Activated naive CD4-positive, alpha-beta T cell treated with anti-CD3 and anti-CD28 coated beads, Interleukin-2, amount 50 U/mL, for 24 hours (primary cell): ENCODE results near the gene ARMH4.

Source experiments
- H3K27ac Mint-ChIP-seq: one replicate; pipeline ENCODE4 v1.8.0; 2021; ENCODE audit warnings: mild to moderate bottlenecking, mixed read lengths
- H3K27me3 Mint-ChIP-seq: one replicate; pipeline ENCODE4 v1.8.0; 2021; ENCODE audit warnings: mixed read lengths
- H3K36me3 Mint-ChIP-seq: one replicate; pipeline ENCODE4 v1.8.0; 2021; ENCODE audit warnings: mixed read lengths
- H3K4me1 Mint-ChIP-seq: one replicate; pipeline ENCODE4 v1.8.0; 2021; ENCODE audit warnings: mixed read lengths
- H3K4me3 Mint-ChIP-seq: one replicate; pipeline ENCODE4 v1.8.0; 2021; ENCODE audit warnings: mild to moderate bottlenecking, mixed read lengths
- H3K9me3 Mint-ChIP-seq: one replicate; pipeline ENCODE4 v1.8.0; 2021; ENCODE audit warnings: mixed read lengths

The ARMH4 gene

GRCh38 chr14:58091883-58092630 is 60.0 kb downstream of the ARMH4 start:
- Mint-ChIP-seq H3K4me1 (no peaks in the 10 kb centered on the region), H3K4me3 (no peak overlapping the region), H3K9me3 (no peaks in the 10 kb centered on the region), H3K36me3 (no peaks in the 10 kb centered on the region), H3K27ac (no peak overlapping the region), H3K27me3 (peaks cover 6% of the 10 kb centered on the region)

GRCh38 chr14:58089612-58090011 is 62.4 kb downstream of the ARMH4 start:
- no peaks in the 10 kb centered on the region for H3K9me3 Mint-ChIP-seq
- no peak overlapping the region for H3K4me3 Mint-ChIP-seq
- H3K27ac Mint-ChIP-seq = no peak overlapping the region
- peaks cover 14% of the 10 kb centered on the region for H3K27me3 Mint-ChIP-seq
- no peaks in the 10 kb centered on the region for H3K4me1 Mint-ChIP-seq
- no peaks in the 10 kb centered on the region for H3K36me3 Mint-ChIP-seq

- Mint-ChIP-seq H3K4me1 (no peaks in the 10 kb centered on the region), H3K4me3 (no peak overlapping the region), H3K27me3 (peaks cover 19% of the 10 kb centered on the region), H3K27ac (no peak overlapping the region), H3K36me3 (no peaks in the 10 kb centered on the region), H3K9me3 (no peaks in the 10 kb centered on the region)
Measured at GRCh38 chr14:58088961-58089360, 63.1 kb downstream of the ARMH4 start.

GRCh38 chr14:58085877-58086276 is 66.1 kb downstream of the ARMH4 start:
- no peaks in the 10 kb centered on the region for H3K9me3 Mint-ChIP-seq
- no peak overlapping the region for H3K4me3 Mint-ChIP-seq
- H3K27me3 Mint-ChIP-seq = peaks cover 18% of the 10 kb centered on the region
- no peaks in the 10 kb centered on the region for H3K4me1 Mint-ChIP-seq
- no peaks in the 10 kb centered on the region for H3K36me3 Mint-ChIP-seq
- no peak overlapping the region for H3K27ac Mint-ChIP-seq

DNA sequence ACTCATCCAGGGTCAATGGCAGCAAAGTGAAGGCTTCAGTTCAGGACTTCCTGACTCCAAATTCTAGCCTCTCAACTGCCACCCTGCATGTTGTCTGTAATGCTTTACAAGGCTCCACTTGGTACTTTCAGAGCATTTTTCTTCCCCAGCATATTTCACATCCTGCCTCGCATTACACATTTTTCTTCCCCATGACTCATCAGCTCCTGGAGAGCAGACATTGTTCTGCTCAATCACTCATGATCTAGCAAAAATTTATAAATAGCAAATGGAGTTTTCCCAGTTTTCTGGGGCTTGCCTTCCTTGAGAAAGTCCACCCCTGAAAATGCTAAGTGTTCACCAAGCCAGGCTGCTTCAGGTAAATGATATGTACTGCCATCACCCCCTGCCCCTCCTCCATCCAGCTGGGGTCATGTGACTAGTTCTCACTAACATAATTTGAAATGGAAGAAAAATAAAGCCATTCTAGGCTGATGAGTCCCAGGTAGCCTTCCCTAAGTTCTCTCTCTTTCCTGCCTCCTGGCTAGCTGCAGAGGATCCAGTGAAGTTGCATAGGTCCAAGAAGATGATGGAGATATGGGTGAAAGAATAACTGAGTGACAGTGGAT is 69.4 kb downstream of the ARMH4 start:
- Mint-ChIP-seq H3K36me3 (no peaks in the 10 kb centered on the region), H3K27me3 (peaks cover 22% of the 10 kb centered on the region), H3K27ac (no peak overlapping the region), H3K4me3 (no peak overlapping the region), H3K9me3 (no peaks in the 10 kb centered on the region), H3K4me1 (no peaks in the 10 kb centered on the region)

DNA sequence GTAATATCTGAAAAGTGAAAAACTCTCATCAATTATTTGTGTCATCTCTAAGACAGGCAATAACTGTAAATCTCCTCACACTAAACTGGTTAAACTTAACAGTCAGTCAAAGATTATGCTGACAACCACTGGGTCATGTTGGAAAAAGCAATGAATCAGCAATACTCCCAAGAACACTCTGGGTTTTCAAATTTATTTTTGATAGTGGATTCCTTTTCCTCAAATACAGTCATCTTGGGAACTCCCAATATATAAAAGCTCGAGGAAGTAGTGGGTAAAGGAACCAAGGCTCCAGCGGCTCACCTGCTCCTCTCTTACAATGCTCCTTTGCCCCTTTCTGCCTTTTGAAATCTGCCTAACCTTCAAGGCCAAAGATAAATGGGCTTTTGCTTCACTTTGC is 70.0 kb downstream of the ARMH4 start:
- Mint-ChIP-seq H3K27ac (no peak overlapping the region), H3K4me3 (no peak overlapping the region), H3K27me3 (peaks cover 18% of the 10 kb centered on the region), H3K4me1 (no peaks in the 10 kb centered on the region), H3K9me3 (no peaks in the 10 kb centered on the region), H3K36me3 (no peaks in the 10 kb centered on the region)

DNA sequence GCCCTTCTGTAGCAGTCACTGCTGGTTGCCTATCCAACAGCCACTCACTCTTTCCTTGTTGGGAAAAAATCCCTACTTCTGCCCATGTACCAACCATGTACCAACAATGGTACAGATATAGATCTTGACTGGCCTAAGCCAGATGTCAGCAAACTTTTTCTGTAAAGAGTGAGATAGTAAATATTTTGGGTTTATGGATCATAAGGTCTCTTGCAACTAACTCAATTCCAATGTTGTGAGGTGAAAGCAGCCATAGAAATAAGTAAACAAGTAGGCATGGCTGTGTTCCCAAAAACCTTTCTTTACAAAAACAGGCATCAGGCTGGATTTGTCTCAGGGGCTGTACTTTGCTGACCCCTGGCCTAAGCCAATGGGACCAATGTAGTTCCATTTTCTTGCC is 73.5 kb downstream of the ARMH4 start:
- H3K9me3 Mint-ChIP-seq = no peaks in the 10 kb centered on the region
- H3K27me3 Mint-ChIP-seq = peaks cover 9% of the 10 kb centered on the region
- H3K36me3 Mint-ChIP-seq = no peaks in the 10 kb centered on the region
- no peak overlapping the region for H3K4me3 Mint-ChIP-seq
- no peaks in the 10 kb centered on the region for H3K4me1 Mint-ChIP-seq
- no peak overlapping the region for H3K27ac Mint-ChIP-seq

DNA sequence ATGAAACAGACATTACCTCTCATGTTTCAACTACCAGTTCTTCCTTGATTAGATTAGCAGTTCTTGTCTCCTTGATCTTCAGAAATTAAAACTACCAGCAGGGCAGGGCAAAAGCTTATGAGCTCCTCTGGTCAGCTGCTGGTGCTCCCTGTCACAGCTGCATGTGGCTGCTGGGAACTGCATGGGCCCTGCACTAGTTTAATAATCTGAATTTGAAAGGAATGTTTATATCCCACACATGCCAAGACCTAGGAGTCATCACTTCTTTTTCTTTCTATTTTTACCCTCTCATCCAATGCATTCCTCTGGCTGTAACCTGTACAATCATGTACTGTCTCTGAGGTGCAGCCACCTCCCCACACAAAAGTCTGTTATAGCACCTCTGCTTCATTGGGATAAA is 73.9 kb downstream of the ARMH4 start:
- Mint-ChIP-seq H3K4me1 (no peaks in the 10 kb centered on the region), H3K27me3 (peaks cover 12% of the 10 kb centered on the region), H3K36me3 (no peaks in the 10 kb centered on the region), H3K9me3 (no peaks in the 10 kb centered on the region), H3K4me3 (no peak overlapping the region), H3K27ac (no peak overlapping the region)

DNA sequence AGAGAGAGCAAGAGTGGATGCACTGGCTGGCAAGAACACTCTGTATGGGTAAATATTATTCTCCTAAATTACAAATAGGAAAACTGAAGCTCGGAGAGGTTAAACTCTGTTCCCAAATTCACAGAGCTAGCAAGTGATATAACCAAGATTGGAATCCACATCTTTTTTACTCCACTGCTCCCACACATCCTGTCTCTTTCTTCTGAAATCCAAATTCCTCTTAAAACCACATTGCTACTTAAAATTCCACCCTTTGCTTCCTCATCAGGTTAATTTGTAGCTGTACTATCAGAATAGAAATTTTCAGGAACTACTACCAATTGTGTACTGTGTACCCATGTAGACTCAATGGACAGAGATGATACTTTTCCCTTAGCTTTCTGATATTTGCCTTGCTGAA is 74.4 kb downstream of the ARMH4 start:
- Mint-ChIP-seq H3K4me1 (no peaks in the 10 kb centered on the region), H3K9me3 (no peaks in the 10 kb centered on the region), H3K27me3 (peaks cover 12% of the 10 kb centered on the region), H3K27ac (no peak overlapping the region), H3K36me3 (no peaks in the 10 kb centered on the region), H3K4me3 (no peak overlapping the region)

- H3K27ac Mint-ChIP-seq = no peak overlapping the region
Measured at GRCh38 chr14:58073516-58073915, 78.5 kb downstream of the ARMH4 start.

DNA sequence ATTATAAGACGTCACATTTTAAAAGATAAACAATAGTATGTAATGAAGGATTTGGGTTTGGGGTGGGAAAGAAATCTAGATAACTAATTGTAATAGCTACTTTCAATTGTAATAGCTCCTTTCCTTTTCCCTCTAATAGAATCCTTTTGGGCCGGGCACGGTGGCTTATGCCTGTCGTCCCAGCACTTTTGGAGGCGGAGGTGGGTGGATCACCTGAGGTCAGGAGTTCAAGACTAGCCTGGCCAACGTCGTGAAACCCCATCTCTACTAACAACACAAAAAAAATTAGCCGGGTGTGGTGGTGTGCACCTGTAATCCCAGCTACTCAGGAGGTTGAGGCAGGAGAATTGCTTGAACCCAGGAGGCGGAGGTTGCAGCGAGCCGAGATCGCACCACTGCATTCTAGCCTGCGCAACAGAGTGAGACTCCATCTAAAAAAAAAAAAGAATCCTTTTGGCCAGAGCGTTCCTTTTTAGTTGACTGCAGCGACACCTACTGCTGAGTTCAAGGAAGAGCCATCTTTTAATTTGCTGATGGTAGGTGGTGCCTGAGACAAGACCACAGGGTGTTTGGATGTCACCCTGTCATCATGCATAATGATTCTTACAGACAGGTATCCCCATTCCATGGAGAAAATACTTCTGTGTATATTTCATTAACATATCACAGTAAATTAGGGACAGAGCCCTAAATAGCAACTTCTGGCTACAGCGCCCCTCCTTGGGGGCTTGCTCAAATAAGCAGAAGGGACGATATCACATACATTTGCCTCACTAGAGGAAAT is 79.5 kb downstream of the ARMH4 start:
- H3K36me3 Mint-ChIP-seq = no peaks in the 10 kb centered on the region
- no peaks in the 10 kb centered on the region for H3K4me1 Mint-ChIP-seq
- H3K4me3 Mint-ChIP-seq = no peak overlapping the region
- peaks cover 7% of the 10 kb centered on the region for H3K27me3 Mint-ChIP-seq
- H3K27ac Mint-ChIP-seq = no peak overlapping the region
- H3K9me3 Mint-ChIP-seq = no peaks in the 10 kb centered on the region

More at GRCh38 chr14:58073516-58073915, 78.5 kb downstream of the ARMH4 start:
- Mint-ChIP-seq H3K36me3 (no peaks in the 10 kb centered on the region), H3K27me3 (peaks cover 7% of the 10 kb centered on the region), H3K4me1 (no peaks in the 10 kb centered on the region), H3K4me3 (no peak overlapping the region), H3K9me3 (no peaks in the 10 kb centered on the region)

DNA sequence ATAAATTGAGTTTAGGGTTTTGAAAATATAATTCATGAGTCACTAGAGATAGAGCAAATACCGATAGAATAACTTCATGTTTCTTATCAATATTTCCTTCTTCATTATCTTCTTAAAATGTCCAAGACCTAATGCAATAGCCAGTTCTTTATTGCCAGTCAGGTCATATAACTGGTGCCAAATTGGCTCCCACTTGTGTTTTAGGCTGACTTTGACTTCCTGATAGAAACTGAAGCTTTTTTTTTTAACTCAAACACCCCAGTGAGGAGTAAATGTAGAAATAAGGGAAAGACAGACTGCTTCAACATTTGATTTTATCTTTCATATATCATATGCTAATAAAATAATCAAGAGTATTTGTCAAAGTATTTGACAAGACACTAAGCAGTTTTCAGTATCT is 80.7 kb downstream of the ARMH4 start:
- Mint-ChIP-seq H3K36me3 (no peaks in the 10 kb centered on the region), H3K27ac (no peak overlapping the region), H3K4me1 (no peaks in the 10 kb centered on the region), H3K4me3 (no peak overlapping the region), H3K27me3 (peaks cover 7% of the 10 kb centered on the region), H3K9me3 (no peaks in the 10 kb centered on the region)

DNA sequence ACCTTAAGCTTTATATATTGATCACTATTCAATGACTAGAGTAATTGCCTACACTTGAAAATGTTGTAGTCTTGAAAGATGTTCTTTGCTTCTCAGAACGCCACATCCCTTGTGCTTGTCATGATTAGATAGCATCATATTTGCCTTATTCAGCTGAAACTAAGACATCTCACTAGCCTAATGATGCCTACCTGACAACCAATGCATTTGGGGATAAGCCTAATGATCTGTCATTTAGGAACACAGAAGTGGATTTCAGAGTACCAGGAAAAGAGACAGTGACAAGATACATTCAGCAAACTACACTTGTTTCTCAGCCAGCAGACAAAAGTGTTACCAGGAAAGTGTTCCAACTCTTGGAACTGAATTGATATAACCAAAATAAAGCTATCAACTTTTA is 83.7 kb downstream of the ARMH4 start:
- no peak overlapping the region for H3K27ac Mint-ChIP-seq
- no peak overlapping the region for H3K4me3 Mint-ChIP-seq
- no peaks in the 10 kb centered on the region for H3K9me3 Mint-ChIP-seq
- H3K27me3 Mint-ChIP-seq = peaks cover 1% of the 10 kb centered on the region
- H3K36me3 Mint-ChIP-seq = no peaks in the 10 kb centered on the region
- no peaks in the 10 kb centered on the region for H3K4me1 Mint-ChIP-seq

- H3K4me3 Mint-ChIP-seq = no peak overlapping the region
- H3K27me3 Mint-ChIP-seq = no peaks in the 10 kb centered on the region
- no peaks in the 10 kb centered on the region for H3K36me3 Mint-ChIP-seq
- H3K27ac Mint-ChIP-seq = no peak overlapping the region
- H3K4me1 Mint-ChIP-seq = no peaks in the 10 kb centered on the region
- no peaks in the 10 kb centered on the region for H3K9me3 Mint-ChIP-seq
Measured at GRCh38 chr14:58066115-58066514, 85.9 kb downstream of the ARMH4 start.

DNA sequence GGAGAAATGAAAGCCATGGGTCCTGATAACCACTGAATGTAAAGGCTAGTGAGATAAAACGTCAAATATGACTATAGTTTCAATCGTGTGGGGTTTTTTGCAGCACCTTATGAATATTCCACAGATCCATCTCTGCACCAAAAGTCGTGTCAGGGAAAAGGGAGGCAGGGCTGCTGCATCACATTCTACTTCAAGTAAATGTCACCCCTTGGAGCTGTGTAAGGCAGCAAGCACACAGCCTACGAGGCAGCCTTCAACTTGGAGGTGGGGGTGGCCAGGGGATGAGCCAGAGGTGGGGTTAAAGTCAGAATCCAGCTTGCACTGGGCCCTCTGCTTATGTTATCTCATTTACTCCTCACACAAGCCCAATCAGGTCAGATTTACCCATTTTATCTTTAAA is 90.4 kb downstream of the ARMH4 start:
- no peaks in the 10 kb centered on the region for H3K36me3 Mint-ChIP-seq
- no peak overlapping the region for H3K27ac Mint-ChIP-seq
- no peaks in the 10 kb centered on the region for H3K4me1 Mint-ChIP-seq
- H3K9me3 Mint-ChIP-seq = no peaks in the 10 kb centered on the region
- H3K4me3 Mint-ChIP-seq = no peak overlapping the region
- H3K27me3 Mint-ChIP-seq = peaks cover 5% of the 10 kb centered on the region

DNA sequence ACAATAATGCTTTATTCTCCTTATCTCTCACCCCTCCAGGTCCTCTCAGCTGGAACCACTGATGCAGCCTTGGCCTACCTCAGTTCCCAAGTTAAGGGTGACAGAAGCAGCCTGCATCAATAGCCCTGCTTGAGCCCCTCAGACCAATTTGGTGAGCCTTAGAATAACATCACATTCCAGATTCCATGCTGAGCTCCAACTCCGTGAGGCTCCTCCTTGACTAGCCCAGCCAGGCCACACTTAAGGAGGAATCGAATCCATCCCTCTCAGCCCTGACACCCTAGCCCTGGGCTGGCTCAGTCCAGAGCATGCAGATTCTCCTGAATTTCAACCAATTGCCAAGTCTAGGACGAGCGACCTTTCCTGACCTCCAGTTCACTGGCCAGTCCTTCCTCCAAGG is 91.1 kb downstream of the ARMH4 start:
- no peak overlapping the region for H3K4me3 Mint-ChIP-seq

More for the DNA sequence above, 91.1 kb downstream of the ARMH4 start:
- H3K27ac Mint-ChIP-seq = no peak overlapping the region
- H3K36me3 Mint-ChIP-seq = no peaks in the 10 kb centered on the region
- H3K9me3 Mint-ChIP-seq = no peaks in the 10 kb centered on the region
- no peaks in the 10 kb centered on the region for H3K4me1 Mint-ChIP-seq
- peaks cover 8% of the 10 kb centered on the region for H3K27me3 Mint-ChIP-seq
